B cell (primary cell): Measurements from ENCODE around the gene PRKAG2. TPM values are rescaled to one million over a fixed set of nuclear protein-coding genes. Genes with fewer than 3 reads are reported as not detected.

Source experiments
- ATAC-seq: fragments of 200-7000 bp; cut with Tn5 transposase; one replicate; pipeline ENCODE4 v1.10.0; 2021; ENCODE audit warnings: low read depth, mild to moderate bottlenecking, moderate number of reproducible peaks, moderate library complexity
- CTCF ChIA-PET: fragments of 350-600 bp; sonication (Branson Sonifier 250); formaldehyde crosslinking; loops from one replicate; lab custom pipeline; 2021; ENCODE audit warnings: antibody characterized with exemption, inconsistent platforms; lab: Charles Lee
- POLR2A ChIA-PET: fragments of 350-600 bp; sonication (Branson Sonifier 250); formaldehyde crosslinking; loops from one replicate; lab custom pipeline; 2021; ENCODE audit warnings: antibody characterized with exemption; lab: Charles Lee
- DNase-seq: peaks from one replicate; pipeline ENCODE4 v3.0.0; 2013
- H2AFZ ChIP-seq: 2 replicates; pipeline ENCODE4 v1.6.1; 2012; ENCODE audit warnings: mild to moderate bottlenecking, low read depth, low read length; ENCODE audit not compliant: insufficient read depth, poor library complexity, severe bottlenecking
- H3K27ac ChIP-seq, 2 donors: 1 replicate in 1 of 2; 2 replicates in 1 of 2; pipeline ENCODE4 v1.5.1; 2012 to 2013; ENCODE audit warnings: low read length in 2 of 2, mild to moderate bottlenecking in 2 of 2, moderate library complexity in 1 of 2
- H3K27me3 ChIP-seq, 4 experiments: fragments of 200-600 bp in 1 of 4; sonication (generic) in 1 of 4; replicated peaks in 1 of 4; 1 replicate in 2 of 4; 2 replicates in 2 of 4; pipeline versions ENCODE4 v1.6.1 to v1.7.0; 2013 to 2016; ENCODE audit warnings: low read length in 3 of 4, mild to moderate bottlenecking in 2 of 4, mixed read lengths in 1 of 4, moderate library complexity in 1 of 4; ENCODE audit not compliant: insufficient read depth in 4 of 4, control insufficient read depth in 3 of 4; ENCODE audit errors: control extremely low read depth in 1 of 4
- H3K36me3 ChIP-seq, 2 experiments: replicated peaks in 1 of 2; 1 replicate in 1 of 2; 2 replicates in 1 of 2; pipeline versions ENCODE4 v1.6.1 to v1.7.1; 2013; ENCODE audit warnings: low read length in 1 of 2; ENCODE audit not compliant: insufficient read depth in 2 of 2, control insufficient read depth in 1 of 2; ENCODE audit errors: control extremely low read depth in 1 of 2, extremely low read depth in 1 of 2
- H3K4me1 ChIP-seq, 2 donors: fragments of 200-600 bp in 1 of 2; sonication (generic) in 1 of 2; 1 replicate in 1 of 2; 2 replicates in 1 of 2; pipeline versions ENCODE4 v1.5.1 to v1.6.1; 2013 to 2017; ENCODE audit warnings: low read length in 2 of 2; ENCODE audit not compliant: control insufficient read depth in 2 of 2, insufficient read depth in 2 of 2
- H3K4me2 ChIP-seq: replicated peaks from 2 replicates; pipeline ENCODE3; 2012; ENCODE audit warnings: mild to moderate bottlenecking, low read depth, low read length; ENCODE audit not compliant: poor library complexity, severe bottlenecking
- H3K4me3 ChIP-seq, 5 experiments: fragments of 200-600 bp in 1 of 5; sonication (generic) in 1 of 5; 1 replicate in 3 of 5; 2 replicates in 2 of 5; pipeline versions ENCODE4 v1.5.1 to v1.7.0; 2011 to 2016; ENCODE audit warnings: low read length in 4 of 5, mild to moderate bottlenecking in 4 of 5, low read depth in 2 of 5, control low read depth in 1 of 5, moderate library complexity in 1 of 5; ENCODE audit not compliant: insufficient read depth in 1 of 5; ENCODE audit errors: control extremely low read depth in 1 of 5, extremely low read depth in 1 of 5
- H3K79me2 ChIP-seq: fragments of 200-600 bp; sonication (generic); one replicate; pipeline ENCODE4 v1.6.0; 2016; ENCODE audit warnings: low read length; ENCODE audit not compliant: control insufficient read depth, insufficient read depth
- H3K9ac ChIP-seq: fragments of 200-600 bp; sonication (generic); 2 replicates; pipeline ENCODE4 v1.6.1; 2017; ENCODE audit warnings: mild to moderate bottlenecking, low read length, moderate library complexity
- H3K9me3 ChIP-seq, 3 donors: one replicate each; pipeline versions ENCODE4 v1.6.1 to v1.7.1; 2013; ENCODE audit warnings: low read length in 2 of 3; ENCODE audit not compliant: control insufficient read depth in 2 of 3, insufficient read depth in 1 of 3; ENCODE audit errors: control extremely low read depth in 1 of 3
- H4K20me1 ChIP-seq: 2 replicates; pipeline ENCODE4 v1.6.0; 2012; ENCODE audit warnings: mild to moderate bottlenecking, low read length; ENCODE audit not compliant: insufficient read depth, control insufficient read depth, poor library complexity, severe bottlenecking
- H3K27ac Mint-ChIP-seq: one replicate; pipeline ENCODE4 v1.8.0; 2021; ENCODE audit warnings: mixed read lengths
- H3K27me3 Mint-ChIP-seq: one replicate; pipeline ENCODE4 v1.8.0; 2021; ENCODE audit warnings: mixed read lengths
- H3K4me1 Mint-ChIP-seq: one replicate; pipeline ENCODE4 v1.8.0; 2021; ENCODE audit warnings: mixed read lengths
- H3K4me3 Mint-ChIP-seq: one replicate; pipeline ENCODE4 v1.8.0; 2021; ENCODE audit warnings: mixed read lengths
- H3K9me3 Mint-ChIP-seq: one replicate; pipeline ENCODE4 v1.8.0; 2022; ENCODE audit warnings: mixed read lengths; ENCODE audit not compliant: insufficient read depth
- EZH2 ChIP-seq: IDR thresholded peaks from 2 replicates; pipeline ENCODE4 v1.6.1; 2012; ENCODE audit warnings: borderline replicate concordance, low read depth, mild to moderate bottlenecking, moderate library complexity, low read length; ENCODE audit not compliant: insufficient read depth, poor library complexity, severe bottlenecking
- WGBS: methylation state at CpG from one replicate; pipeline ENCODE4 v1.1.5; 2013; ENCODE audit warnings: missing lambda C conversion rate; ENCODE audit not compliant: insufficient coverage; 5-methylcytosine and 5-hydroxymethylcytosine counted together
- intact Hi-C: fragments of 100-400 bp; cut with micrococcal nuclease; formaldehyde crosslinking; loops from one replicate; pipeline ENCODE4 v1.10.0; 2022
- polyA plus RNA-seq: library from polyadenylated mRNA; depleted of rRNA; stranded (reverse); fragments of >200 nt; gene quantifications from 2 replicates; pipeline ENCODE4 v1.2.3, GENCODE V29; 2012
- total RNA-seq, 2 donors: library from RNA; stranded (reverse); fragments of 120-200 nt in 1 of 2; gene quantifications; 1 replicate in 1 of 2; 2 replicates in 1 of 2; pipeline versions ENCODE4 v1.2.3 to v1.2.4, GENCODE V29; 2013 to 2022
- TF ChIP-seq, protein P1 (sequence below): fragments of 200-600 bp; IDR thresholded peaks from one replicate; pipeline ENCODE4 v1.8.0; 2022; ENCODE audit warnings: antibody characterized with exemption, mild to moderate bottlenecking

PRKAG2 gene
- total and polyA plus RNA-seq, 2 donors (not counting 1 experiment from before 2014, with no cell fraction given) = 22.1 to 56.3 TPM

DNA sequence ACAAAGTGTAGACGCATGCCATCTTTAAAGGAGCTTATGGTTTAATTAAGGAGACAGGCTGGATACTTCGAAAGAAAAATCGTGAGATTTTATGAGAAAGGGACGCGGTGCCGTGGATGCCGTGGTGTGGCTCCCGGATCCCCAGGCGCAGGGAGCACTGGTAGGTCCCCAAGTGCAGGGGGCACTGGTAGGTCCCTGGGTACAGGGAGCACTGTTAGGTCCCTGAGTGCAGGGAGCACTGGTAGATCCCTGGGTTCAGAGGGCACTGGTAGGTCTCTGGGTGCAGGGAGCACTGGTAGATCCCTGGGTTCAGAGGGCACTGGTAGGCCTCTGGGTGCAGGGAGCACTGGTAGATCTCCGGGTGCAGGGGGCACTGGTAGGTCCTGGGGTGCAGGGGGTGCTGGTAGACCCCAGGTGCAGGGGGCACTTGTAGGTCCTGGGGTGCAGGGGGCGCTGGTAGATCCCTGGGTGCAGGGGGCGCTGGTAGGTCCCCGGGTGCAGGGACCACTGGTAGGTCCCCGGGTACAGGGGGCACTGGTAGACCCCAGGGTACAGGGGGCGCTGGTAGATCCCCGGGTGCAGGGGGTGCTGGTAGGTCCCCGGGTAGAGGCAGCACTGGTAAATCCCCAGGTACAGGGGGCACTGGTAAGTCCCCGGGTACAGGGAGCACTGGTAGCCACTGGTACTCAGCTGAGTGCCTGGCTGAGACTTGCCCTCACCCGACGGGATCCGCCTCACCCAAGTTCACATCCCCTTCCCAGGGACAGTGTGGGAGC lies 14.1 kb downstream of the PRKAG2 start:
- Mint-ChIP-seq H3K27me3 (no peaks in the 10 kb centered on the region), H3K4me3 (no peak overlapping the region), H3K9me3 (no peaks in the 10 kb centered on the region), H3K27ac (no peak overlapping the region), H3K4me1 (peaks cover 25% of the 10 kb centered on the region)
- Histone ChIP-seq H3K79me2 (peaks cover 80% of the 10 kb centered on the region), H2AFZ (no peak overlapping the region), H4K20me1 (peaks cover 93% of the 10 kb centered on the region), H3K9me3 (no peaks in the 10 kb centered on the region), H3K9ac (no peak overlapping the region), H3K4me1 (peaks cover 9 to 14% of the 10 kb centered on the region in 2 donors), H3K4me3 (no peak overlapping the region), H3K27me3 (no peaks in the 10 kb centered on the region), H3K36me3 (peaks cover 0 to 2% of the 10 kb centered on the region in 2 experiments), H3K27ac (no peak overlapping the region), H3K4me2 (no peak overlapping the region)
- 95% methylated on average over 21 of the region's 21 CpGs for WGBS
- DNase-seq (no peak), ATAC-seq (no peak)
- ChIA-PET CTCF (interaction anchor here (0.7 to 1.4 kb wide), 4 partner anchors 14 to 80 kb away, joined by 3 to 4 read pairs (median 4); partner anchors contain the start of gene PRKAG2), POLR2A (interaction anchor here (0.6 kb wide), 1 partner anchor 100 kb away, joined by 5 read pairs; no protein-coding TSS in a partner anchor)
- intact Hi-C loops = no loop called here
- TF ChIP-seq, protein P1, sequence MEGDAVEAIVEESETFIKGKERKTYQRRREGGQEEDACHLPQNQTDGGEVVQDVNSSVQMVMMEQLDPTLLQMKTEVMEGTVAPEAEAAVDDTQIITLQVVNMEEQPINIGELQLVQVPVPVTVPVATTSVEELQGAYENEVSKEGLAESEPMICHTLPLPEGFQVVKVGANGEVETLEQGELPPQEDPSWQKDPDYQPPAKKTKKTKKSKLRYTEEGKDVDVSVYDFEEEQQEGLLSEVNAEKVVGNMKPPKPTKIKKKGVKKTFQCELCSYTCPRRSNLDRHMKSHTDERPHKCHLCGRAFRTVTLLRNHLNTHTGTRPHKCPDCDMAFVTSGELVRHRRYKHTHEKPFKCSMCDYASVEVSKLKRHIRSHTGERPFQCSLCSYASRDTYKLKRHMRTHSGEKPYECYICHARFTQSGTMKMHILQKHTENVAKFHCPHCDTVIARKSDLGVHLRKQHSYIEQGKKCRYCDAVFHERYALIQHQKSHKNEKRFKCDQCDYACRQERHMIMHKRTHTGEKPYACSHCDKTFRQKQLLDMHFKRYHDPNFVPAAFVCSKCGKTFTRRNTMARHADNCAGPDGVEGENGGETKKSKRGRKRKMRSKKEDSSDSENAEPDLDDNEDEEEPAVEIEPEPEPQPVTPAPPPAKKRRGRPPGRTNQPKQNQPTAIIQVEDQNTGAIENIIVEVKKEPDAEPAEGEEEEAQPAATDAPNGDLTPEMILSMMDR = no peak
- TF ChIP-seq EZH2 = no peak

DNA sequence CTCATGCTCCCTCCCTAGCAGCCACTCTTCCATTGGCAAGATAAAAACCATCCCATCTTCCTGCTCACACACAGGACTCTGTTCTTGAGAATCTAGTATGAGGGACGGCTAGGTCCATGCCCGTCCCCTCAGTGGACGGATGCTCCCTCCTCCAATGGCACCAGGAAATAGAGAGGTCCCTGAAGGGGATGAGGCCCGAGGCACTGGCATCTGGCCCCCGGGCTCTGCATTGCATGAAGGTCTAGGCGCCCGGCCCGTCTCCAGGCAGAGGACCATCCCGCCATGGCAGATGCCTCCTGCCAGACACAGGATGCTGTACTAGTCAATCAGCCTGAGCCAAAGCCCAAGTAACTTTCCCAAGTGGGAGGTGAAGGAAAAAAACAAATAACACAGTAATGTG lies 15.0 kb downstream of the PRKAG2 start:
- Mint-ChIP-seq H3K9me3 (no peaks in the 10 kb centered on the region), H3K27me3 (no peaks in the 10 kb centered on the region), H3K4me3 (no peak overlapping the region), H3K27ac (no peak overlapping the region), H3K4me1 (peaks cover 21% of the 10 kb centered on the region)
- H3K4me2 ChIP-seq = no peak overlapping the region
- POLR2A ChIA-PET = no interaction called here
- ATAC-seq = no peak
- WGBS = 91% methylated on average over 8 of the region's 9 CpGs
- H4K20me1 ChIP-seq = peaks cover 94% of the 10 kb centered on the region
- no peaks in the 10 kb centered on the region for H3K9me3 ChIP-seq
- TF ChIP-seq, protein P1 = no peak
- no peak for TF ChIP-seq EZH2
- H3K27me3 ChIP-seq = no peaks in the 10 kb centered on the region
- CTCF ChIA-PET = interaction anchor here (0.6 to 1.4 kb wide), 2 partner anchors 7 to 80 kb away, joined by 3 to 4 read pairs; no protein-coding TSS in a partner anchor
- peaks cover 0 to 2% of the 10 kb centered on the region in 2 experiments for H3K36me3 ChIP-seq
- DNase-seq = no peak
- H2AFZ ChIP-seq = no peak overlapping the region
- no peak overlapping the region for H3K4me3 ChIP-seq
- no peak overlapping the region for H3K9ac ChIP-seq
- intact Hi-C loops = no loop called here
- no peak overlapping the region for H3K27ac ChIP-seq
- H3K79me2 ChIP-seq = peaks cover 75% of the 10 kb centered on the region
- peaks cover 9 to 14% of the 10 kb centered on the region in 2 donors for H3K4me1 ChIP-seq
